Measurements from ENCODE around the gene SCN1B.

Gene SCN1B

GRCh38 chr19:35088131-35088913 is 58.1 kb downstream of the SCN1B start:
- DNase-seq (ENCODE audit: low spot score), result no peak
- TF ChIP-seq CTCF (IDR thresholded peaks at IDR 0.05; ENCODE audit: extremely low read depth, missing control alignments), result no peak

GRCh38 chr19:35089554-35089953 is 59.3 kb downstream of the SCN1B start:
- DNase-seq (ENCODE audit: low spot score), result no peak
- TF ChIP-seq CTCF (IDR thresholded peaks at IDR 0.05; ENCODE audit: extremely low read depth, missing control alignments), result no peak

Measured in GM20000 (cell line).